HG03575 (cell line): ENCODE data around the gene CACNB2.
"Not testable (repeated sequence)": the region's sequence is repeated elsewhere in the genome, so short reads cannot be mapped to it uniquely, and the experiment has no call there.

ENCODE experiments used
- ATAC-seq: cut with Tn5 transposase; IDR thresholded peaks from one replicate; pipeline ENCODE4 v1.9.1; 2021; ENCODE audit not compliant: unreplicated experiment, insufficient number of reproducible peaks, low FRiP score; ENCODE audit errors: extremely low read depth

The CACNB2 gene

GRCh38 chr10:18194634-18195033 is 54.4 kb downstream of the CACNB2 start:
- no peak for ATAC-seq

GRCh38 chr10:18195060-18195799 is 55.0 kb downstream of the CACNB2 start:
- no peak for ATAC-seq

GRCh38 chr10:18196806-18197550 is 56.8 kb downstream of the CACNB2 start:
- ATAC-seq, result no peak

GRCh38 chr10:18197706-18198105 is 57.5 kb downstream of the CACNB2 start:
- no peak for ATAC-seq

- ATAC-seq, result no peak
Measured at GRCh38 chr10:18201877-18202276, 61.7 kb downstream of the CACNB2 start.

- no peak for ATAC-seq
Measured at GRCh38 chr10:18202680-18203460, 62.6 kb downstream of the CACNB2 start.

GRCh38 chr10:18203471-18203870 is 63.2 kb downstream of the CACNB2 start:
- ATAC-seq, result no peak

- no peak for ATAC-seq
Measured at GRCh38 chr10:18204039-18204835, 64.0 kb downstream of the CACNB2 start.

GRCh38 chr10:18205098-18205834 is 65.0 kb downstream of the CACNB2 start:
- ATAC-seq, result no peak

GRCh38 chr10:18208186-18208585 is 68.0 kb downstream of the CACNB2 start:
- ATAC-seq, result not testable (repeated sequence)

- no peak for ATAC-seq
Measured at GRCh38 chr10:18209241-18209640, 69.0 kb downstream of the CACNB2 start.

GRCh38 chr10:18210711-18211110 is 70.5 kb downstream of the CACNB2 start:
- no peak for ATAC-seq

GRCh38 chr10:18211862-18212261 is 71.6 kb downstream of the CACNB2 start:
- no peak for ATAC-seq

GRCh38 chr10:18213271-18213670 is 73.0 kb downstream of the CACNB2 start:
- no peak for ATAC-seq

- ATAC-seq, result no peak
Measured at GRCh38 chr10:18214691-18215563, 74.7 kb downstream of the CACNB2 start.

- no peak for ATAC-seq
Measured at GRCh38 chr10:18216482-18216881, 76.3 kb downstream of the CACNB2 start.

GRCh38 chr10:18217577-18217976 is 77.4 kb downstream of the CACNB2 start:
- ATAC-seq, result no peak
